Vagina (tissue), 2 donors: ENCODE measurements around the gene TMEM87B.

ENCODE experiments used
- CTCF ChIP-seq, 3 experiments: fragments of 450-650 bp in 2 of 3; fragments of 200-600 bp in 1 of 3; sonication (generic) in 1 of 3; IDR thresholded peaks; one replicate each; pipeline ENCODE4 v1.5.1; 2017 to 2019; ENCODE audit warnings: antibody characterized with exemption in 3 of 3, mild to moderate bottlenecking in 2 of 3, moderate library complexity in 2 of 3
- POLR2A ChIP-seq, 2 donors: fragments of 450-650 bp; IDR thresholded peaks; one replicate each; pipeline ENCODE4 v1.6.1; 2017; ENCODE audit warnings: antibody characterized with exemption in 2 of 2, mild to moderate bottlenecking in 2 of 2, moderate library complexity in 2 of 2
- POLR2AphosphoS5 ChIP-seq, 2 donors: sonication (generic); formaldehyde crosslinking; IDR thresholded peaks; one replicate each; pipeline ENCODE4 v1.9.0; 2017; ENCODE audit warnings: antibody characterized with exemption in 2 of 2, mild to moderate bottlenecking in 2 of 2, low read depth in 1 of 2; ENCODE audit not compliant: insufficient read depth in 1 of 2

GRCh38 chr2:112151271-112151670, 96.2 kb downstream of the TMEM87B start:
- no peak for TF ChIP-seq POLR2A (IDR thresholded peaks at IDR 0.05)
- TF ChIP-seq POLR2AphosphoS5 (IDR thresholded peaks at IDR 0.05; ENCODE audit: insufficient read depth in 1 of 2, low read depth in 1 of 2), result no peak
- no peak for TF ChIP-seq CTCF (IDR thresholded peaks at IDR 0.05)
